SHP77 treated with DMSO at 0.1 percent for 48 hours (cell line): Measurements from ENCODE around the gene TRPM8.
A peak's percentile ranks its signal among the peaks of the same experiment; 100 is the strongest.

Source experiments
- DNase-seq: peaks from one replicate; lab custom pipeline; 2025; lab: John Stamatoyannopoulos, UW

TRPM8 gene

GRCh38 chr2:234046521-234046920 is 129.3 kb downstream of the TRPM8 start:
- DNase-seq, result no peak

- no peak for DNase-seq
Observed at GRCh38 chr2:234047361-234047760, 130.2 kb downstream of the TRPM8 start.

- DNase-seq, result no peak
Observed at GRCh38 chr2:234048049-234048448, 130.9 kb downstream of the TRPM8 start.

GRCh38 chr2:234050455-234051135 is 133.4 kb downstream of the TRPM8 start, which contains the start of gene SPP2:
Gene SPP2, plus strand, starts transcription at chr2:234050702. Its CDS starts 85 bp downstream, at chr2:234050787.
- DNase-seq, result no peak

GRCh38 chr2:234051374-234052070 is 134.3 kb downstream of the TRPM8 start:
- no peak for DNase-seq

GRCh38 chr2:234058881-234059280 is 141.7 kb downstream of the TRPM8 start:
- DNase-seq, result no peak

GRCh38 chr2:234060236-234060635 is 143.1 kb downstream of the TRPM8 start:
- DNase-seq, result peak; percentile 50

GRCh38 chr2:234061624-234062257 is 144.6 kb downstream of the TRPM8 start:
- DNase-seq, result no peak

GRCh38 chr2:234066587-234066986 is 149.4 kb downstream of the TRPM8 start:
- no peak for DNase-seq
